ENCODE data around the gene SPEN. TPM values are rescaled to one million over a fixed set of nuclear protein-coding genes. Genes with fewer than 3 reads are reported as not detected.

The SPEN gene
- total and polyA plus RNA-seq, 2 of the 4 experiments (the other 2 are of a cell fraction) = 7.6 to 15.8 TPM

DNA sequence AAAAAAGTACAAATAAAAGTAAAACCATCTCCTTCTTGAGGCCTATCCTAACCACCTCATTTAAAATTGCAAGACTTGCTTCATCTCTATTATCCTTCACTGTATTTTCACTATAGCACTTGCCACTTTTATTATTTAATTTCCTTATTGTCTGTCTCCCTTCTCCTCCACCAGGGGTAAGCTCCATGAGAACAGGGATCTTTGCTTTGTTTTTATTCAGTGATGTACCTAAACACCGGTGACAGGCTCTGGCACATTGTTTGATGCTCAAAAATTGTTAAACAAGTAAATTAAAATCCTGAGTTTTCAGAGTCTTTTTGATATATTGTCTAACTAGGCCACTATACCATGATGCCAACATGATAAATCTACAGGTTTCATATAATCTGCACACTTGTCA, 17.2 kb upstream of the SPEN start:
- Histone ChIP-seq H3K9ac (ENCODE audit: low read depth, low read length) (no peak overlapping the region), H2AK5ac (ENCODE audit: low read depth, low read length) (no peak overlapping the region), H3K23ac (ENCODE audit: low read depth, low read length) (no peak overlapping the region), H3K4me1 (ENCODE audit: control insufficient read depth, insufficient read depth, low read length) (peaks cover 2% of the 10 kb centered on the region; the same call in 1 of the 2 replicates), H3K4me2 (ENCODE audit: low read depth, low read length) (no peak overlapping the region), H3K27me3 (ENCODE audit: control insufficient read depth, insufficient read depth, low read length) (no peaks in the 10 kb centered on the region), H3K18ac (ENCODE audit: low read depth, low read length) (no peak overlapping the region), H3K4me3 (ENCODE audit: insufficient read depth, low read depth, low read length) (no peak overlapping the region), H3K36me3 (ENCODE audit: control insufficient read depth, insufficient read depth, low read length) (no peaks in the 10 kb centered on the region), H2BK20ac (ENCODE audit: low read depth, low read length) (no peak overlapping the region), H3K14ac (replicated peaks; ENCODE audit: low read depth, low read length) (no peak overlapping the region), H3K56ac (ENCODE audit: extremely low read depth, insufficient read depth, low read length) (no peak overlapping the region), H4K5ac (ENCODE audit: low read depth, low read length) (no peak overlapping the region), H4K8ac (ENCODE audit: low read depth in 2 of 2, low read length in 2 of 2) (no peak overlapping the region), H2BK15ac (ENCODE audit: low read depth, low read length) (no peak overlapping the region), H4K20me1 (ENCODE audit: insufficient read depth, low read length) (no peaks in the 10 kb centered on the region), H4K91ac (ENCODE audit: insufficient read depth, low read depth, low read length) (no peak overlapping the region), H2AFZ (replicated peaks; ENCODE audit: low read length, poor library complexity) (no peak overlapping the region), H3K9me1 (ENCODE audit: insufficient read depth, low read length) (no peaks in the 10 kb centered on the region; the same call in 1 of the 2 replicates), H3K27ac (ENCODE audit: insufficient read depth, low read length) (no peak overlapping the region), H2BK5ac (ENCODE audit: low read depth, low read length, poor library complexity, severe bottlenecking) (no peak overlapping the region), H3K79me1 (ENCODE audit: low read depth in 1 of 2, low read length in 2 of 2) (peaks cover 5 to 17% of the 10 kb centered on the region in 2 experiments; a peak in 3 of 4 replicates), H2AK9ac (replicated peaks; ENCODE audit: low read depth, low read length, poor library complexity) (no peak overlapping the region), H3K9me3 (ENCODE audit: control insufficient read depth, insufficient read depth, low read length) (no peaks in the 10 kb centered on the region), H3K4ac (ENCODE audit: low read depth, low read length) (no peak overlapping the region), H2BK120ac (ENCODE audit: low read depth, low read length) (no peak overlapping the region)
- BruUV-seq (replicated peaks) = no TSS peak
- POLR2A ChIA-PET (ENCODE audit: unreplicated experiment) = no interaction called here
- intact Hi-C loops (cut with micrococcal nuclease) (no loop called here), in situ Hi-C loops (cut with MboI; ENCODE audit: low sequenced_read_pairs) (no loop called here), dilution Hi-C loops (cut with HindIII; ENCODE audit: low sequenced_read_pairs, unreplicated experiment) (no loop called here)
- CTCF ChIA-PET = no interaction called here
- WGBS, 2 experiments (ENCODE audit: extremely low coverage in 2 of 2, insufficient read length in 1 of 2) = no CpG with 5 or more reads among the region's 1 CpG
- no peak for DNase-seq
- TF ChIP-seq MAFK (IDR thresholded peaks at IDR 0.05; ENCODE audit: low read depth, low read length) = no peak
- no peak for TF ChIP-seq CEBPB (IDR thresholded peaks at IDR 0.05; ENCODE audit: low read depth, low read length)
- TF ChIP-seq, protein P1, sequence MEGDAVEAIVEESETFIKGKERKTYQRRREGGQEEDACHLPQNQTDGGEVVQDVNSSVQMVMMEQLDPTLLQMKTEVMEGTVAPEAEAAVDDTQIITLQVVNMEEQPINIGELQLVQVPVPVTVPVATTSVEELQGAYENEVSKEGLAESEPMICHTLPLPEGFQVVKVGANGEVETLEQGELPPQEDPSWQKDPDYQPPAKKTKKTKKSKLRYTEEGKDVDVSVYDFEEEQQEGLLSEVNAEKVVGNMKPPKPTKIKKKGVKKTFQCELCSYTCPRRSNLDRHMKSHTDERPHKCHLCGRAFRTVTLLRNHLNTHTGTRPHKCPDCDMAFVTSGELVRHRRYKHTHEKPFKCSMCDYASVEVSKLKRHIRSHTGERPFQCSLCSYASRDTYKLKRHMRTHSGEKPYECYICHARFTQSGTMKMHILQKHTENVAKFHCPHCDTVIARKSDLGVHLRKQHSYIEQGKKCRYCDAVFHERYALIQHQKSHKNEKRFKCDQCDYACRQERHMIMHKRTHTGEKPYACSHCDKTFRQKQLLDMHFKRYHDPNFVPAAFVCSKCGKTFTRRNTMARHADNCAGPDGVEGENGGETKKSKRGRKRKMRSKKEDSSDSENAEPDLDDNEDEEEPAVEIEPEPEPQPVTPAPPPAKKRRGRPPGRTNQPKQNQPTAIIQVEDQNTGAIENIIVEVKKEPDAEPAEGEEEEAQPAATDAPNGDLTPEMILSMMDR (conservative IDR thresholded peaks at IDR 0.05; ENCODE audit: low read depth, low read length) = no peak
- TF ChIP-seq NFE2L2 (IDR thresholded peaks at IDR 0.05; ENCODE audit: low read depth, low read length) = no peak
- no peak for TF ChIP-seq CHD1 (IDR thresholded peaks at IDR 0.05; ENCODE audit: low read depth, low read length)
- TF ChIP-seq MXI1 (IDR thresholded peaks at IDR 0.05; ENCODE audit: borderline replicate concordance, low read depth, low read length) = no peak
- TF ChIP-seq RAD21 (IDR thresholded peaks at IDR 0.05; ENCODE audit: low read length) = no peak
- TF ChIP-seq MAZ (IDR thresholded peaks at IDR 0.05; ENCODE audit: borderline replicate concordance, low read depth, low read length) = no peak
- TF ChIP-seq RCOR1 (IDR thresholded peaks at IDR 0.05; ENCODE audit: insufficient replicate concordance, low read length) = no peak
- TF ChIP-seq USF2 (IDR thresholded peaks at IDR 0.05; ENCODE audit: low read depth, low read length) = no peak
- no peak for TF ChIP-seq BHLHE40 (IDR thresholded peaks at IDR 0.05; ENCODE audit: low read depth, low read length)
- TF ChIP-seq FOS (IDR thresholded peaks at IDR 0.05; ENCODE audit: low read depth, low read length) = no peak
- no peak for TF ChIP-seq SMC3 (IDR thresholded peaks at IDR 0.05; ENCODE audit: low read depth, low read length)
- TF ChIP-seq, protein P2, sequence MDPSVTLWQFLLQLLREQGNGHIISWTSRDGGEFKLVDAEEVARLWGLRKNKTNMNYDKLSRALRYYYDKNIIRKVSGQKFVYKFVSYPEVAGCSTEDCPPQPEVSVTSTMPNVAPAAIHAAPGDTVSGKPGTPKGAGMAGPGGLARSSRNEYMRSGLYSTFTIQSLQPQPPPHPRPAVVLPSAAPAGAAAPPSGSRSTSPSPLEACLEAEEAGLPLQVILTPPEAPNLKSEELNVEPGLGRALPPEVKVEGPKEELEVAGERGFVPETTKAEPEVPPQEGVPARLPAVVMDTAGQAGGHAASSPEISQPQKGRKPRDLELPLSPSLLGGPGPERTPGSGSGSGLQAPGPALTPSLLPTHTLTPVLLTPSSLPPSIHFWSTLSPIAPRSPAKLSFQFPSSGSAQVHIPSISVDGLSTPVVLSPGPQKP (IDR thresholded peaks at IDR 0.05; ENCODE audit: borderline replicate concordance, low read depth, low read length) = no peak
- TF ChIP-seq RFX5 (IDR thresholded peaks at IDR 0.05; ENCODE audit: low read depth, low read length) = no peak
- TF ChIP-seq POLR2A (IDR thresholded peaks at IDR 0.05; ENCODE audit: low read depth, low read length) = no peak
- ATAC-seq (ENCODE audit: low read depth) = no peak
